Sigmoid colon (tissue), 7 donors: Measurements from ENCODE around the gene PRPH. TPM values are rescaled to one million over a fixed set of nuclear protein-coding genes. Genes with fewer than 3 reads are reported as not detected.

Source experiments
- DNase-seq: peaks from one replicate; pipeline ENCODE4 v3.0.0-alpha.2; 2019
- H3K27ac ChIP-seq, 4 donors: fragments of 200-600 bp; sonication (generic); one replicate each; pipeline ENCODE4 v1.5.1; 2016 to 2019; ENCODE audit warnings: mild to moderate bottlenecking in 1 of 4
- H3K27me3 ChIP-seq, 3 donors: fragments of 200-600 bp; sonication (generic); one replicate each; pipeline ENCODE4 v1.5.1; 2019; ENCODE audit warnings: mild to moderate bottlenecking in 1 of 3
- H3K36me3 ChIP-seq, 4 donors: fragments of 200-600 bp; sonication (generic); one replicate each; pipeline ENCODE4 v1.5.1; 2016 to 2019
- H3K4me1 ChIP-seq, 4 donors: fragments of 200-600 bp; sonication (generic); one replicate each; pipeline ENCODE4 v1.5.1; 2017 to 2019
- H3K4me3 ChIP-seq, 4 donors: fragments of 200-600 bp; sonication (generic); one replicate each; pipeline ENCODE4 v1.5.1; 2017 to 2019; ENCODE audit warnings: mild to moderate bottlenecking in 2 of 4, moderate library complexity in 1 of 4
- H3K9me3 ChIP-seq, 4 donors: fragments of 200-600 bp in 3 of 4; sonication (generic) in 3 of 4; one replicate each; pipeline versions ENCODE4 v1.5.1 to v1.6.1; 2013 to 2019
- CTCF ChIP-seq, 4 experiments: fragments of 450-650 bp in 3 of 4; fragments of 200-600 bp in 1 of 4; IDR thresholded peaks; one replicate each; pipeline ENCODE4 v1.5.1; 2016 to 2019; ENCODE audit warnings: antibody characterized with exemption in 4 of 4, mild to moderate bottlenecking in 3 of 4, moderate library complexity in 2 of 4
- EP300 ChIP-seq, 4 donors: sonication (generic); formaldehyde crosslinking; IDR thresholded peaks; one replicate each; pipeline ENCODE4 v1.6.1; 2017; ENCODE audit warnings: antibody characterized with exemption in 4 of 4
- POLR2A ChIP-seq, 2 donors: fragments of 450-650 bp; IDR thresholded peaks; one replicate each; pipeline ENCODE4 v1.6.1; 2016; ENCODE audit warnings: antibody characterized with exemption in 2 of 2, mild to moderate bottlenecking in 2 of 2, moderate library complexity in 2 of 2
- POLR2AphosphoS5 ChIP-seq, 4 donors: sonication (generic); formaldehyde crosslinking; IDR thresholded peaks; one replicate each; pipeline ENCODE4 v1.6.1; 2017; ENCODE audit warnings: antibody characterized with exemption in 4 of 4
- WGBS, 2 donors: extraction: QIAGEN DNeasy Blood & Tissue Kit; methylation state at CpG; one replicate each; pipeline ENCODE4 v1.1.7; 2013; 5-methylcytosine and 5-hydroxymethylcytosine counted together
- intact Hi-C: fragments of 100-400 bp; cut with DNase I; formaldehyde crosslinking; loops from one replicate; pipeline ENCODE4 v1.15.1; 2023
- polyA plus RNA-seq, 3 donors: library from polyadenylated mRNA; stranded (reverse); fragments of 200-250 nt; gene quantifications; one replicate each; pipeline ENCODE4 v1.2.3, GENCODE V29; 2013
- total RNA-seq, 4 donors: library from RNA; depleted of rRNA; stranded (reverse); fragments of >200 nt; gene quantifications; one replicate each; pipeline ENCODE4 v1.1.0, GENCODE V29; 2016
- donor health status: healthy with polysubstance abuse.
- donor health status: Bipolar disorder and iron deficiency.
- donor health status: healthy.

Gene PRPH
- total and polyA plus RNA-seq, 7 donors = 0.46 to 56.2 (median 31.8) TPM

DNA sequence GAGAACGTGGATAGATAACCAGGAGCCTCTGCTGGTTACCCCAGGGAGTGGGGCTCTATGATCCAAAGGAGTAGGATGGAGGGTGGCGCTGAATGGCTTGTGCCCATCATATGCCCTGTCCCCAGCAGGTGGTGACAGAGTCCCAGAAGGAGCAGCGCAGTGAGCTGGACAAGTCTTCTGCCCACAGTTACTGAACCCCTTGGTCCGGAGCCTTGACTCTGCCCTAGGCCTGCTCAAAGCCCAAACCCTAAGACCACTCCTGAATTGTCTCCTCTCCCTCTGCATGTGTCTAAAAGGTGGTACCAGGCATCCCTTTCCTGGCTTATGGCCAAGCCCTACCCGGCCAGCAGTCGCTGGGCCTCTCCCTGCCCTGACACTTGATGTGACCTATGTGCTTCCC, 3.2 kb downstream of the PRPH start:
- no peaks in the 10 kb centered on the region for H3K36me3 ChIP-seq
- TF ChIP-seq POLR2A (IDR thresholded peaks at IDR 0.05) = no peak
- no peak for TF ChIP-seq CTCF (IDR thresholded peaks at IDR 0.05)
- TF ChIP-seq EP300 (IDR thresholded peaks at IDR 0.05) = no peak
- no peak for TF ChIP-seq POLR2AphosphoS5 (IDR thresholded peaks at IDR 0.05)
- peaks cover 0 to 27% (median 23%) of the 10 kb centered on the region in 4 donors for H3K4me1 ChIP-seq
- H3K27me3 ChIP-seq = peaks cover 46 to 88% (median 54%) of the 10 kb centered on the region in 3 donors
- no peak overlapping the region for H3K27ac ChIP-seq
- no peaks in the 10 kb centered on the region for H3K9me3 ChIP-seq
- peak; percentile 40 for DNase-seq
- intact Hi-C loops = no loop called here
- no peak overlapping the region for H3K4me3 ChIP-seq
- 24 to 43% methylated on average over 6 of the region's 6 CpGs for WGBS, 2 donors

DNA sequence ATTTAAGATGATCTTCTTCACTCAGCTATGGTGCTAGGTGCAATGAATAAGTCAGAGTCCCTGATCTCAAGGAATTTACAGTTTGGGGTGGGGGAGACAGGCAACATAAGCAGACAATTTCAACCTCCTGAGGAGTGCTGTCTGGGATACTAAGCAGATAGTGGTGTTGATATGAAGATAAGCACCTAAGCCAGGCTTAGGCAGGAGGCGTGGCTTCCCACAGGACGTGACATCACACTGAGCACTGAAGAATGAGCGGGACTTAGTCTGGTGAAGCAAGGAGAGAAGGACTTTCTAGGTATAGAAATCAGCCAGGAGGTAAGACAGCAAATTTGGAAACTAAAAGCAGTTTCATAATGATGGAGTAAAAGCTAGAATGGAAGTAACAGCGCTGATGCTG, 6.8 kb downstream of the PRPH start:
- Histone ChIP-seq H3K36me3 (no peaks in the 10 kb centered on the region), H3K4me3 (no peak overlapping the region), H3K4me1 (peaks cover 0 to 12% (median 10%) of the 10 kb centered on the region in 4 donors), H3K27me3 (peaks cover 22 to 62% (median 41%) of the 10 kb centered on the region in 3 donors), H3K27ac (no peak overlapping the region), H3K9me3 (no peaks in the 10 kb centered on the region)
- DNase-seq = no peak
- TF ChIP-seq EP300 (IDR thresholded peaks at IDR 0.05) (no peak), POLR2AphosphoS5 (IDR thresholded peaks at IDR 0.05) (no peak), CTCF (IDR thresholded peaks at IDR 0.05) (no peak), POLR2A (IDR thresholded peaks at IDR 0.05) (no peak)
- intact Hi-C loops = no loop called here
- 53 to 70% methylated on average over 4 of the region's 4 CpGs for WGBS, 2 donors

- H3K27me3 ChIP-seq = peaks cover 0 to 58% (median 17%) of the 10 kb centered on the region in 3 donors
- H3K36me3 ChIP-seq = no peaks in the 10 kb centered on the region
- TF ChIP-seq EP300 (IDR thresholded peaks at IDR 0.05) (no peak), POLR2A (IDR thresholded peaks at IDR 0.05) (no peak), CTCF (IDR thresholded peaks at IDR 0.05) (no peak), POLR2AphosphoS5 (IDR thresholded peaks at IDR 0.05) (no peak)
- no peak for DNase-seq
- intact Hi-C loops = no loop called here
- 68 to 81% methylated on average over 2 of the region's 2 CpGs for WGBS, 2 donors
- no peak overlapping the region for H3K27ac ChIP-seq
- H3K9me3 ChIP-seq = no peaks in the 10 kb centered on the region
- no peaks in the 10 kb centered on the region for H3K4me1 ChIP-seq
- H3K4me3 ChIP-seq = no peak overlapping the region
Measured at GRCh38 chr12:49304161-49304560, 9.2 kb downstream of the PRPH start.

GRCh38 chr12:49305762-49306510, 11.0 kb downstream of the PRPH start:
- Histone ChIP-seq H3K27me3 (peaks cover 0 to 41% (median 11%) of the 10 kb centered on the region in 3 donors), H3K4me3 (no peak overlapping the region), H3K9me3 (no peaks in the 10 kb centered on the region), H3K27ac (no peak overlapping the region), H3K4me1 (no peaks in the 10 kb centered on the region), H3K36me3 (no peaks in the 10 kb centered on the region)
- TF ChIP-seq POLR2A (IDR thresholded peaks at IDR 0.05) (no peak), CTCF (IDR thresholded peaks at IDR 0.05) (no peak), POLR2AphosphoS5 (IDR thresholded peaks at IDR 0.05) (no peak), EP300 (IDR thresholded peaks at IDR 0.05) (no peak)
- peak; percentile 39 for DNase-seq
- intact Hi-C loops = no loop called here
- WGBS, 2 donors = 40 to 70% methylated on average over 6 of the region's 6 CpGs
